C4-2B (cell line): ENCODE data around the gene KRTAP24-1.

Experiments
- ZFX ChIP-seq: fragments of 450-650 bp; IDR thresholded peaks from 2 replicates; pipeline ENCODE4 v1.6.1; 2017
- TF ChIP-seq, protein P1 (sequence below): fragments of 450-650 bp; conservative IDR thresholded peaks from 2 replicates; pipeline ENCODE4 v1.5.1; 2017; ENCODE audit warnings: mild to moderate bottlenecking

GRCh38 chr21:30251781-30252180 lies 31.0 kb downstream of the KRTAP24-1 start:
- TF ChIP-seq, protein P1, sequence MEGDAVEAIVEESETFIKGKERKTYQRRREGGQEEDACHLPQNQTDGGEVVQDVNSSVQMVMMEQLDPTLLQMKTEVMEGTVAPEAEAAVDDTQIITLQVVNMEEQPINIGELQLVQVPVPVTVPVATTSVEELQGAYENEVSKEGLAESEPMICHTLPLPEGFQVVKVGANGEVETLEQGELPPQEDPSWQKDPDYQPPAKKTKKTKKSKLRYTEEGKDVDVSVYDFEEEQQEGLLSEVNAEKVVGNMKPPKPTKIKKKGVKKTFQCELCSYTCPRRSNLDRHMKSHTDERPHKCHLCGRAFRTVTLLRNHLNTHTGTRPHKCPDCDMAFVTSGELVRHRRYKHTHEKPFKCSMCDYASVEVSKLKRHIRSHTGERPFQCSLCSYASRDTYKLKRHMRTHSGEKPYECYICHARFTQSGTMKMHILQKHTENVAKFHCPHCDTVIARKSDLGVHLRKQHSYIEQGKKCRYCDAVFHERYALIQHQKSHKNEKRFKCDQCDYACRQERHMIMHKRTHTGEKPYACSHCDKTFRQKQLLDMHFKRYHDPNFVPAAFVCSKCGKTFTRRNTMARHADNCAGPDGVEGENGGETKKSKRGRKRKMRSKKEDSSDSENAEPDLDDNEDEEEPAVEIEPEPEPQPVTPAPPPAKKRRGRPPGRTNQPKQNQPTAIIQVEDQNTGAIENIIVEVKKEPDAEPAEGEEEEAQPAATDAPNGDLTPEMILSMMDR = no peak
- no peak for TF ChIP-seq ZFX
